Skin of body (tissue), 1 donor: ENCODE measurements around the gene WDR75. TPM values are rescaled to one million over a fixed set of nuclear protein-coding genes. Genes with fewer than 3 reads are reported as not detected.

ENCODE experiments used
- total RNA-seq: library from RNA; depleted of rRNA; stranded (reverse); fragments of >200 nt; gene quantifications from one replicate; pipeline ENCODE4 v1.2.3, GENCODE V29; 2014

Gene WDR75
- total RNA-seq, 1 donor from 2014 or later, result 67.0 TPM

Other genes with a start within 250 kb of the WDR75 start
- 265 TPM for gene SLC40A1, start 139.3 kb downstream of the WDR75 start, total RNA-seq
- 41.9 TPM for gene ASNSD1, start 220.0 kb downstream of the WDR75 start, total RNA-seq
- 15.9 TPM for gene ANKAR, start 233.2 kb downstream of the WDR75 start, total RNA-seq